GM23248 (cell line): ENCODE data around the gene COQ3. TPM values are rescaled to one million over a fixed set of nuclear protein-coding genes. Genes with fewer than 3 reads are reported as not detected.

Source experiments
- DNase-seq: peaks from one replicate; pipeline ENCODE4 v3.0.0-alpha.2; 2015
- H2AFZ ChIP-seq: fragments of 200-600 bp; sonication (generic); 2 replicates; pipeline ENCODE4 v1.6.1; 2016; ENCODE audit warnings: antibody characterized with exemption
- H3F3A ChIP-seq: fragments of 200-600 bp; sonication (generic); 2 replicates; pipeline ENCODE4 v1.6.1; 2016; ENCODE audit warnings: mild to moderate bottlenecking, antibody characterized with exemption, mixed run types; ENCODE audit not compliant: insufficient read depth
- H3K27ac ChIP-seq: fragments of 200-600 bp; sonication (generic); 2 replicates; pipeline ENCODE4 v1.5.1; 2016; ENCODE audit warnings: mild to moderate bottlenecking
- H3K27me3 ChIP-seq: fragments of 200-600 bp; sonication (generic); replicated peaks from 2 replicates; pipeline ENCODE4 v1.6.1; 2016; ENCODE audit warnings: mild to moderate bottlenecking; ENCODE audit not compliant: insufficient read depth
- H3K36me3 ChIP-seq: fragments of 200-600 bp; sonication (generic); 2 replicates; pipeline ENCODE4 v1.6.1; 2016; ENCODE audit warnings: low read depth, mild to moderate bottlenecking
- H3K4me1 ChIP-seq: fragments of 200-600 bp; sonication (generic); 2 replicates; pipeline ENCODE4 v1.6.1; 2016; ENCODE audit warnings: mild to moderate bottlenecking; ENCODE audit not compliant: insufficient read depth
- H3K4me2 ChIP-seq: fragments of 200-600 bp; sonication (generic); one replicate; pipeline ENCODE4 v1.6.1; 2016; ENCODE audit warnings: mild to moderate bottlenecking; ENCODE audit not compliant: unreplicated experiment
- H3K4me3 ChIP-seq: fragments of 200-600 bp; sonication (generic); 2 replicates; pipeline ENCODE4 v1.5.1; 2016; ENCODE audit warnings: mild to moderate bottlenecking
- H3K79me2 ChIP-seq: fragments of 200-600 bp; sonication (generic); 2 replicates; pipeline ENCODE4 v1.6.1; 2016; ENCODE audit warnings: mild to moderate bottlenecking; ENCODE audit not compliant: insufficient read depth
- H3K9ac ChIP-seq: fragments of 200-600 bp; sonication (generic); 2 replicates; pipeline ENCODE4 v1.6.1; 2016; ENCODE audit warnings: mild to moderate bottlenecking
- H3K9me2 ChIP-seq: fragments of 200-600 bp; sonication (generic); 2 replicates; pipeline ENCODE4 v1.6.1; 2016; ENCODE audit warnings: mixed run types, mild to moderate bottlenecking, moderate library complexity; ENCODE audit not compliant: insufficient read depth
- H3K9me3 ChIP-seq: fragments of 200-600 bp; sonication (generic); one replicate; pipeline ENCODE4 v1.6.1; 2017; ENCODE audit warnings: low read depth
- H4K20me1 ChIP-seq: fragments of 200-600 bp; sonication (generic); 2 replicates; pipeline ENCODE4 v1.6.0; 2016; ENCODE audit not compliant: insufficient read depth
- EZH2 ChIP-seq: fragments of 200-600 bp; sonication (generic); IDR thresholded peaks from 2 replicates; pipeline ENCODE4 v1.6.1; 2018; ENCODE audit warnings: antibody characterized with exemption, mild to moderate bottlenecking; ENCODE audit not compliant: insufficient read depth, poor library complexity, severe bottlenecking
- EZH2phosphoT487 ChIP-seq: fragments of 200-600 bp; sonication (generic); IDR thresholded peaks from 2 replicates; pipeline ENCODE4 v1.6.1; 2018; ENCODE audit warnings: antibody characterized with exemption, moderate library complexity, mild to moderate bottlenecking, low read depth; ENCODE audit not compliant: insufficient read depth
- WGBS, 2 experiments: methylation state at CpG; one replicate each; pipeline ENCODE4 v1.1.6; 2015 to 2017; ENCODE audit warnings: low lambda C conversion rate in 2 of 2, low coverage in 1 of 2; ENCODE audit errors: missing lambda C conversion rate in 2 of 2; 5-methylcytosine and 5-hydroxymethylcytosine counted together
- in situ Hi-C: fragments of 300-500 bp; cut with MboI; formaldehyde crosslinking; loops from 2 replicates; pipeline ENCODE4 v1.15.0; 2020
- polyA plus RNA-seq: library from polyadenylated mRNA; unstranded; fragments of >200 nt; fragmentation: Nextera tagmentation; extraction: Ambion mirVana; gene quantifications from 2 replicates; pipeline ENCODE4 v1.2.1, GENCODE V29; 2016
- total RNA-seq: library from RNA; depleted of rRNA; stranded (reverse); fragments of >200 nt; shearing (Covaris generic); gene quantifications from 2 replicates; pipeline ENCODE4 v1.2.3, GENCODE V29; 2014; rRNA removed

Gene COQ3
- total and polyA plus RNA-seq, 2 experiments from 2014 or later = 3.5 to 8.8 TPM

GRCh38 chr6:99334526-99335127, 59.4 kb downstream of the COQ3 start:
- H3K27ac ChIP-seq = no peak overlapping the region
- H2AFZ ChIP-seq = peak overlapping the region; percentile 38; the same call in 1 of the 2 replicates
- no peaks in the 10 kb centered on the region for H3K79me2 ChIP-seq
- H4K20me1 ChIP-seq = no peaks in the 10 kb centered on the region
- in situ Hi-C loops = no loop called here
- no peaks in the 10 kb centered on the region for H3K27me3 ChIP-seq
- DNase-seq = peak; percentile 72
- TF ChIP-seq EZH2 = no peak
- no peak for TF ChIP-seq EZH2phosphoT487
- H3K4me3 ChIP-seq = no peak overlapping the region
- no peaks in the 10 kb centered on the region for H3F3A ChIP-seq
- 23 to 28% methylated on average over 2 of the region's 2 CpGs for WGBS, 2 experiments
- no peak overlapping the region for H3K4me2 ChIP-seq
- H3K36me3 ChIP-seq = no peaks in the 10 kb centered on the region
- H3K9me3 ChIP-seq = no peaks in the 10 kb centered on the region
- no peak overlapping the region for H3K9ac ChIP-seq
- H3K9me2 ChIP-seq = no peaks in the 10 kb centered on the region
- H3K4me1 ChIP-seq = no peaks in the 10 kb centered on the region

- WGBS, 2 experiments = 62 to 67% methylated on average over 6 of the region's 6 CpGs
- in situ Hi-C loops = no loop called here
- H2AFZ ChIP-seq = no peak overlapping the region
- no peak overlapping the region for H3K9ac ChIP-seq
- no peak for DNase-seq
- H3K4me3 ChIP-seq = no peak overlapping the region
- H3K9me3 ChIP-seq = no peaks in the 10 kb centered on the region
- H3K4me2 ChIP-seq = no peak overlapping the region
- no peak overlapping the region for H3K27ac ChIP-seq
- H3K36me3 ChIP-seq = no peaks in the 10 kb centered on the region
- TF ChIP-seq EZH2 (no peak), EZH2phosphoT487 (no peak)
- H3K79me2 ChIP-seq = no peaks in the 10 kb centered on the region
- H3K9me2 ChIP-seq = no peaks in the 10 kb centered on the region
- no peaks in the 10 kb centered on the region for H3K27me3 ChIP-seq
- H3K4me1 ChIP-seq = no peaks in the 10 kb centered on the region
- no peaks in the 10 kb centered on the region for H3F3A ChIP-seq
- no peaks in the 10 kb centered on the region for H4K20me1 ChIP-seq
These were observed 60.9 kb downstream of the COQ3 start for GRCh38 chr6:99333068-99333467.

- Histone ChIP-seq H3K27me3 (no peaks in the 10 kb centered on the region), H3K4me2 (no peak overlapping the region), H2AFZ (no peak overlapping the region), H3K4me1 (no peaks in the 10 kb centered on the region), H3K36me3 (no peaks in the 10 kb centered on the region), H3K4me3 (no peak overlapping the region), H3F3A (no peaks in the 10 kb centered on the region), H3K9ac (no peak overlapping the region), H3K9me2 (no peaks in the 10 kb centered on the region), H3K79me2 (no peaks in the 10 kb centered on the region), H3K27ac (no peak overlapping the region), H3K9me3 (no peaks in the 10 kb centered on the region), H4K20me1 (no peaks in the 10 kb centered on the region)
- in situ Hi-C loops = no loop called here
- TF ChIP-seq EZH2phosphoT487 (no peak), EZH2 (no peak)
- no peak for DNase-seq
- 63 to 74% methylated on average over 3 of the region's 3 CpGs for WGBS, 2 experiments
These were observed 62.5 kb downstream of the COQ3 start for GRCh38 chr6:99331531-99331930.

- no peak overlapping the region for H3K9ac ChIP-seq
- H3K4me1 ChIP-seq = no peaks in the 10 kb centered on the region
- H4K20me1 ChIP-seq = no peaks in the 10 kb centered on the region
- H3K36me3 ChIP-seq = no peaks in the 10 kb centered on the region
- no peak overlapping the region for H3K27ac ChIP-seq
- TF ChIP-seq EZH2phosphoT487 (no peak), EZH2 (no peak)
- H3K79me2 ChIP-seq = no peaks in the 10 kb centered on the region
- peak overlapping the region; percentile 54 for H2AFZ ChIP-seq
- H3K27me3 ChIP-seq = no peaks in the 10 kb centered on the region
- no peak overlapping the region for H3K4me3 ChIP-seq
- H3K9me2 ChIP-seq = no peaks in the 10 kb centered on the region
- no peaks in the 10 kb centered on the region for H3K9me3 ChIP-seq
- 0 to 6% methylated on average over 2 of the region's 2 CpGs for WGBS, 2 experiments
- in situ Hi-C loops = no loop called here
- H3F3A ChIP-seq = no peaks in the 10 kb centered on the region
- DNase-seq = peak; percentile 81
- no peak overlapping the region for H3K4me2 ChIP-seq
These were observed 63.8 kb downstream of the COQ3 start for GRCh38 chr6:99330159-99330558.

- DNase-seq = no peak
- TF ChIP-seq EZH2 (no peak), EZH2phosphoT487 (no peak)
- Histone ChIP-seq H3K9me3 (no peaks in the 10 kb centered on the region), H3K27me3 (no peaks in the 10 kb centered on the region), H3F3A (no peaks in the 10 kb centered on the region), H3K4me1 (no peaks in the 10 kb centered on the region), H2AFZ (no peak overlapping the region), H3K4me2 (no peak overlapping the region), H4K20me1 (no peaks in the 10 kb centered on the region), H3K79me2 (no peaks in the 10 kb centered on the region), H3K36me3 (no peaks in the 10 kb centered on the region), H3K27ac (no peak overlapping the region), H3K9ac (no peak overlapping the region), H3K4me3 (no peak overlapping the region), H3K9me2 (no peaks in the 10 kb centered on the region)
- in situ Hi-C loops = no loop called here
These were observed 69.0 kb downstream of the COQ3 start for GRCh38 chr6:99324996-99325395.

Other genes with a start within 250 kb of the COQ3 start
- gene FAXC, start 44.5 kb downstream of the COQ3 start, total RNA-seq = 0.76 and 1.8 TPM in 2 replicates
- 0.29 and 0.72 TPM in 2 replicates for gene FAXC, start 44.5 kb downstream of the COQ3 start, polyA plus RNA-seq
- gene PNISR, start 31.1 kb upstream of the COQ3 start, total RNA-seq = 46.6 and 56.3 TPM in 2 replicates
- gene PNISR, start 31.1 kb upstream of the COQ3 start, polyA plus RNA-seq = 40.0 and 55.8 TPM in 2 replicates
- gene USP45, start 121.2 kb upstream of the COQ3 start, total RNA-seq = 9.4 and 14.4 TPM in 2 replicates
- gene USP45, start 121.2 kb upstream of the COQ3 start, polyA plus RNA-seq = 12.2 and 13.2 TPM in 2 replicates
- 78.5 and 89.3 TPM in 2 replicates for gene CCNC, start 174.5 kb upstream of the COQ3 start, total RNA-seq
- gene CCNC, start 174.5 kb upstream of the COQ3 start, polyA plus RNA-seq = 48.6 and 53.9 TPM in 2 replicates
- not detected in 2 replicates for gene PRDM13, start 212.6 kb upstream of the COQ3 start, total RNA-seq
- not detected in 2 replicates for gene PRDM13, start 212.6 kb upstream of the COQ3 start, polyA plus RNA-seq